Cardiac muscle cell (in vitro differentiated cells and primary cell): ENCODE measurements around the gene RGS16. TPM values are rescaled to one million over a fixed set of nuclear protein-coding genes. Genes with fewer than 3 reads are reported as not detected.

Source experiments
- DNase-seq, 2 donors: peaks; one replicate each; pipeline versions ENCODE4 v3.0.0 to v3.0.0-alpha.2; 2010 to 2017; ENCODE audit warnings: low read depth in 1 of 2, low spot score in 1 of 2
- H3K27ac ChIP-seq: fragments of 200-600 bp; sonication (generic); 2 replicates; pipeline ENCODE4 v1.5.1; 2016
- H3K27me3 ChIP-seq: fragments of 200-600 bp; sonication (generic); 2 replicates; pipeline ENCODE4 v1.6.0; 2016; ENCODE audit warnings: control low read depth
- H3K36me3 ChIP-seq: fragments of 200-600 bp; sonication (generic); 2 replicates; pipeline ENCODE4 v1.5.1; 2016; ENCODE audit warnings: control low read depth
- H3K4me1 ChIP-seq: fragments of 200-600 bp; sonication (generic); 2 replicates; pipeline ENCODE4 v1.8.1; 2017; ENCODE audit warnings: low read depth, mild to moderate bottlenecking, mixed run types
- H3K4me3 ChIP-seq: fragments of 200-600 bp; sonication (generic); 2 replicates; pipeline ENCODE4 v1.5.1; 2016; ENCODE audit warnings: mild to moderate bottlenecking
- H3K9me3 ChIP-seq: fragments of 200-600 bp; sonication (generic); 2 replicates; pipeline ENCODE4 v1.5.1; 2017; ENCODE audit warnings: low read depth, mild to moderate bottlenecking, control low read depth
- polyA plus RNA-seq: library from polyadenylated mRNA; unstranded; fragments of >200 nt; fragmentation: Nextera tagmentation; extraction: Ambion mirVana; gene quantifications from 2 replicates; pipeline ENCODE4 v1.2.1, GENCODE V29; 2016
- total RNA-seq: library from RNA; depleted of rRNA; stranded (reverse); fragments of >200 nt; gene quantifications from 2 replicates; pipeline ENCODE4 v1.2.3, GENCODE V29; 2016
- TF ChIP-seq, protein P1 (sequence below): IDR thresholded peaks from 2 replicates; pipeline ENCODE4 v1.5.1; 2012; ENCODE audit warnings: low read depth, mild to moderate bottlenecking, low read length

The RGS16 gene
- total and polyA plus RNA-seq, 2 experiments from 2014 or later = 0.93 to 1.3 TPM

DNA sequence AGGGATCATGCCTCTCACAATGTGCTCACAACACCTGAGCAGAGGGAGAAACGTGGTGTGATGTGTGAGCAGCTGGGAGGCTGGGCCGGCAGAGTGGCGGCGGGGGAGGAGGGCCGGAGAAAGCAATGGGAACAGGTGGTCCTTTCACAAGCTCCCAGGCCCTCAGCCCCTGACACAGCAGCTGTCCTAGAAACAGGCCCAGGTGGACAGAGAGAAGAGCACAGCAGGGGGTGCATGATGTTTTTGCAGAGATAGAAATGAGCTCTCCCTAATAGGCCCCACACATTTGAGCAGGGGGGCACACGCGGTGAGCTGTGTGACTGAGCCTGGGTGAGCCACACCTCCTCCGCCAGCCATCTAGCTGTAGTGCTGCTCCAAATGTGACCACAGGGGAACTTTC is 7.6 kb upstream of the RGS16 start:
- no peak overlapping the region for H3K27ac ChIP-seq
- H3K9me3 ChIP-seq = no peaks in the 10 kb centered on the region
- TF ChIP-seq, protein P1, sequence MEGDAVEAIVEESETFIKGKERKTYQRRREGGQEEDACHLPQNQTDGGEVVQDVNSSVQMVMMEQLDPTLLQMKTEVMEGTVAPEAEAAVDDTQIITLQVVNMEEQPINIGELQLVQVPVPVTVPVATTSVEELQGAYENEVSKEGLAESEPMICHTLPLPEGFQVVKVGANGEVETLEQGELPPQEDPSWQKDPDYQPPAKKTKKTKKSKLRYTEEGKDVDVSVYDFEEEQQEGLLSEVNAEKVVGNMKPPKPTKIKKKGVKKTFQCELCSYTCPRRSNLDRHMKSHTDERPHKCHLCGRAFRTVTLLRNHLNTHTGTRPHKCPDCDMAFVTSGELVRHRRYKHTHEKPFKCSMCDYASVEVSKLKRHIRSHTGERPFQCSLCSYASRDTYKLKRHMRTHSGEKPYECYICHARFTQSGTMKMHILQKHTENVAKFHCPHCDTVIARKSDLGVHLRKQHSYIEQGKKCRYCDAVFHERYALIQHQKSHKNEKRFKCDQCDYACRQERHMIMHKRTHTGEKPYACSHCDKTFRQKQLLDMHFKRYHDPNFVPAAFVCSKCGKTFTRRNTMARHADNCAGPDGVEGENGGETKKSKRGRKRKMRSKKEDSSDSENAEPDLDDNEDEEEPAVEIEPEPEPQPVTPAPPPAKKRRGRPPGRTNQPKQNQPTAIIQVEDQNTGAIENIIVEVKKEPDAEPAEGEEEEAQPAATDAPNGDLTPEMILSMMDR = no peak
- DNase-seq = no peak
- no peaks in the 10 kb centered on the region for H3K36me3 ChIP-seq
- H3K4me1 ChIP-seq = peaks cover 12% of the 10 kb centered on the region
- no peak overlapping the region for H3K4me3 ChIP-seq
- peaks cover 15% of the 10 kb centered on the region for H3K27me3 ChIP-seq

DNA sequence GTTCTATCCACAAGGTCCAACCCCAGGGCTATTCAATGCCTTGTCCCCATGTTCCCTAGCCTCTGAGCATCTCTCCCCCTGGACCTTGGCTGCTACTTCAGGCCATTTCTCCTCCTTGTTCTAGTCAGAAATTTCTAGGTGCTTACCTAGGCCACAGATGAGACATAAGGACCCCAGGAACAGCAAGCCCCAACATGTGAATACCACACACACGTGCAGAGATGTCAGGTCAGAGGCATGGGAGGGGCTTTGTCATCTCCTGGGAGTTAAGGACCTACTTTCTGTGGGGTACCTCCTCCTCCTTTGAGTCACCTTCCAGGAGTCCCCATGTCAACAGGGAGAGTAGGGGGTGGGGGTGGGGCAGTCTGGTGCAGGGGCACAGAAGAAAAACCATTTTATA is 7.1 kb upstream of the RGS16 start:
- no peak overlapping the region for H3K27ac ChIP-seq
- H3K9me3 ChIP-seq = no peaks in the 10 kb centered on the region
- no peak overlapping the region for H3K4me3 ChIP-seq
- H3K4me1 ChIP-seq = peaks cover 12% of the 10 kb centered on the region
- H3K36me3 ChIP-seq = no peaks in the 10 kb centered on the region
- peaks cover 15% of the 10 kb centered on the region for H3K27me3 ChIP-seq
- no peak for DNase-seq
- TF ChIP-seq, protein P1 = no peak

DNA sequence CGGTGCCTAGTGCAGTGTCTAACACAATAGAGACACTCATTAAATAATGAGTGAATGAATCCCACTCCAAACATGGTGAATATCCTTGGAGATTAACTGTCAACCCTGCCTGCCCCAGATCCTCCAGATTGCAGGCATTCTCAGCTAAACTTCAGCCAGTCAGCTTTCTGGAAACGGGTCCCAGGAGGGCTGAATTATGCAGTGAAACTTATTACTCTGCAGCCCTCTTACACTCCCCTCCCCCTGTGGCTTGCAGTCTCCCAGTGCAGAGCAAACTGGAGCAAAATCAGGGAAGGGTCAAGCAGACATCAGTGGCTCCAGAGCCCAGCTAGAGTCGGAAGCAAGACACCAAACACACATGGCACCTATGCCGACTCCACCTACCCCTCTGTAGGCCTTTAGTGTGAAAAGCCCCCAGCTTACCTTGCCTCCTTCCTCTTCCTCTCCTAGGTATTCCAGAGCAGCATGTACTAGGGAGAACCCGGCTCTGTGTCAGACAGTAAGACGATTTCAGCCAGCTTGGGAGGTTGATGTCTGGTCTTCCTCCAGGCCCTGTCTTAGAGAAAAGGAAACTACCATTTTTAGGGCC is 6.5 kb upstream of the RGS16 start:
- Histone ChIP-seq H3K4me3 (no peak overlapping the region), H3K27ac (no peak overlapping the region), H3K27me3 (peaks cover 15% of the 10 kb centered on the region), H3K36me3 (no peaks in the 10 kb centered on the region), H3K4me1 (peaks cover 7% of the 10 kb centered on the region), H3K9me3 (no peaks in the 10 kb centered on the region)
- TF ChIP-seq, protein P1 = no peak
- no peak for DNase-seq

DNA sequence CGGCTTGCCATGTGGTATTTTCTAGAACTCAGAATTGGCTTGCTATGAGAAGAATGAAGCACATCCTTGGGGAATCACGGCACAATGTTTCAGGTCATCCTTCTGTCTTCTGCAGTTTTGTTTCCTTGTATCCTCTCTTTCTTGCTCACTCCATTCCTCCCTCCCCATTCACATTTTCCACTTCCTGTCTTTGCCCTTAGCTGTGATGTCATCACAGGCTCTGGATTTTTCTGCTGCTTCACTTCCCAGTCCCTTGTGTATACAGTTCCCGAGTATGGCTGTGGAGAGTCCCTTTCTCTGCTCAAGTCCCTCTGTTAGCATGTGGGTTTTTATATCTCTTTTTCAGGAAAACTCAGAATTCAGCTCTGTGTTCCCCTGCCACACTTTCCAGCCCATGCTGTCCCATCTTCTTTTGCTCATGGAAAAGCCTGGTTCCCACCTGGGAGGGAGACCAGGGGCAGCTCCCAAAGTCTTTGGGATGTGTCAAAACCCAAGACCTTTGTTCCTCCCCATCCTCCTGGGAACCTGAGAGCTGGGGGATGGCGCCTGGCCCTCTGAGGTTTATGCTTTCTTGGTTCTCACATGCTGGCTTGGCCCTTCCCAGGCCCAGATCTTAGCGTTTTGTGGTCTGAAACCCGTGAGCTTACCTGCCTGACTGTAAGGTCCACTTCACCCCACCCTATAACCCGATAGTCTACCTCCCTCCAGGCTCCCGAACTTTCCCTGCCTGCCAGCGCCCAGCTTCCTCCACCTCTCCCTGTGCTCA is 4.8 kb upstream of the RGS16 start:
- TF ChIP-seq, protein P1 = no peak
- H3K4me1 ChIP-seq = no peaks in the 10 kb centered on the region
- H3K27ac ChIP-seq = no peak overlapping the region
- peaks cover 19% of the 10 kb centered on the region for H3K27me3 ChIP-seq
- peak in 1 of 2 donors; percentile 62 for DNase-seq
- H3K9me3 ChIP-seq = no peaks in the 10 kb centered on the region
- H3K4me3 ChIP-seq = no peak overlapping the region
- H3K36me3 ChIP-seq = no peaks in the 10 kb centered on the region

DNA sequence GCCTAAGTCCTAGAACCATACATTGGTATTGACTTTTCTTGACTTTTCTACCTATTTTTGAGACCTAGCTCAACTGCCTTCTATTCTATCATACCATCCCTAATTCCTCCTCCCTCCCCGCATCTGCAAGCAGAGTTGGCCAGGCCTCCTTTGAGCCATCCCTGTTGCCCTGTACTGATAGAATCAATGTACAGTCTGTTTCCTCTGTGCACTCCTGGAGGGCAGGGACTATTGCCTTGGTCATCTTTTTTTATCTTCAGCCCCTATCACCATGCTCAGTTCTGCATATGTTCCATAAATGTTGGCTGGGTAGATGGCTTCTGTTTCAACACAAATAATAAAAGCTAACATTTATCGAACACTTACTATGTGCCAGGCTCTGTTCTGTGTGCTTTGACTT is 4.0 kb upstream of the RGS16 start:
- no peak overlapping the region for H3K27ac ChIP-seq
- TF ChIP-seq, protein P1 = no peak
- peaks cover 19% of the 10 kb centered on the region for H3K27me3 ChIP-seq
- no peak overlapping the region for H3K4me3 ChIP-seq
- H3K36me3 ChIP-seq = no peaks in the 10 kb centered on the region
- no peaks in the 10 kb centered on the region for H3K4me1 ChIP-seq
- H3K9me3 ChIP-seq = no peaks in the 10 kb centered on the region
- no peak for DNase-seq
